WTC11 (cell line): ENCODE data around the gene TRIM9.

Experiments
- CBFB ChIP-seq: sonication (generic); formaldehyde crosslinking; IDR thresholded peaks from 2 replicates; pipeline ENCODE4 v1.8.1; 2022; ENCODE audit warnings: mild to moderate bottlenecking, low read depth, missing genetic modification reagents
- CTCF ChIP-seq: fragments of 200-600 bp; IDR thresholded peaks from 2 replicates; pipeline ENCODE4 v1.8.0; 2022; ENCODE audit warnings: antibody characterized with exemption
- ETV6 ChIP-seq: sonication (generic); formaldehyde crosslinking; IDR thresholded peaks from 2 replicates; pipeline ENCODE4 v1.8.1; 2022; ENCODE audit warnings: mild to moderate bottlenecking, missing genetic modification reagents
- GABPB1 ChIP-seq: sonication (generic); formaldehyde crosslinking; IDR thresholded peaks from 2 replicates; pipeline ENCODE4 v1.8.1; 2023; ENCODE audit warnings: mild to moderate bottlenecking, missing genetic modification reagents
- JUN ChIP-seq: sonication (generic); formaldehyde crosslinking; IDR thresholded peaks from 2 replicates; pipeline ENCODE4 v1.8.0; 2023; ENCODE audit warnings: mild to moderate bottlenecking, missing genetic modification reagents
- MAX ChIP-seq: sonication (generic); formaldehyde crosslinking; IDR thresholded peaks from 2 replicates; pipeline ENCODE4 v1.8.0; 2022; ENCODE audit warnings: mild to moderate bottlenecking, missing genetic modification reagents
- SMAD3 ChIP-seq: sonication (generic); formaldehyde crosslinking; IDR thresholded peaks from 2 replicates; pipeline ENCODE4 v1.8.0; 2022; ENCODE audit warnings: missing genetic modification reagents, mild to moderate bottlenecking, borderline replicate concordance
- ZBTB21 ChIP-seq: sonication (generic); formaldehyde crosslinking; IDR thresholded peaks from 2 replicates; pipeline ENCODE4 v1.8.1; 2023; ENCODE audit warnings: mild to moderate bottlenecking, missing genetic modification reagents, borderline replicate concordance

- TF ChIP-seq CTCF: no peak
- TF ChIP-seq MAX (CRISPR knock-in tag): no peak
- TF ChIP-seq CBFB (CRISPR knock-in tag): no peak
- no peak for TF ChIP-seq ETV6
- TF ChIP-seq GABPB1: no peak
- no peak for TF ChIP-seq SMAD3
- no peak for TF ChIP-seq JUN (CRISPR knock-in tag)
- TF ChIP-seq ZBTB21 (CRISPR knock-in tag): no peak
Observed at GRCh38 chr14:50932156-50932555, 162.7 kb downstream of the TRIM9 start.
